B cell (primary cell): ENCODE results near the gene APOL6. TPM values are rescaled to one million over a fixed set of nuclear protein-coding genes. Genes with fewer than 3 reads are reported as not detected.
A peak's percentile ranks its signal among the peaks of the same experiment; 100 is the strongest.

ENCODE experiments used
- ATAC-seq: fragments of 200-7000 bp; cut with Tn5 transposase; one replicate; pipeline ENCODE4 v1.10.0; 2021; ENCODE audit warnings: low read depth, mild to moderate bottlenecking, moderate number of reproducible peaks, moderate library complexity
- CTCF ChIA-PET: fragments of 350-600 bp; sonication (Branson Sonifier 250); formaldehyde crosslinking; loops from one replicate; lab custom pipeline; 2021; ENCODE audit warnings: antibody characterized with exemption, inconsistent platforms; lab: Charles Lee
- POLR2A ChIA-PET: fragments of 350-600 bp; sonication (Branson Sonifier 250); formaldehyde crosslinking; loops from one replicate; lab custom pipeline; 2021; ENCODE audit warnings: antibody characterized with exemption; lab: Charles Lee
- DNase-seq: peaks from one replicate; pipeline ENCODE4 v3.0.0; 2013
- H2AFZ ChIP-seq: 2 replicates; pipeline ENCODE4 v1.6.1; 2012; ENCODE audit warnings: mild to moderate bottlenecking, low read depth, low read length; ENCODE audit not compliant: insufficient read depth, poor library complexity, severe bottlenecking
- H3K27ac ChIP-seq, 2 donors: 1 replicate in 1 of 2; 2 replicates in 1 of 2; pipeline ENCODE4 v1.5.1; 2012 to 2013; ENCODE audit warnings: low read length in 2 of 2, mild to moderate bottlenecking in 2 of 2, moderate library complexity in 1 of 2
- H3K27me3 ChIP-seq, 4 experiments: fragments of 200-600 bp in 1 of 4; sonication (generic) in 1 of 4; replicated peaks in 1 of 4; 1 replicate in 2 of 4; 2 replicates in 2 of 4; pipeline versions ENCODE4 v1.6.1 to v1.7.0; 2013 to 2016; ENCODE audit warnings: low read length in 3 of 4, mild to moderate bottlenecking in 2 of 4, mixed read lengths in 1 of 4, moderate library complexity in 1 of 4; ENCODE audit not compliant: insufficient read depth in 4 of 4, control insufficient read depth in 3 of 4; ENCODE audit errors: control extremely low read depth in 1 of 4
- H3K36me3 ChIP-seq, 2 experiments: replicated peaks in 1 of 2; 1 replicate in 1 of 2; 2 replicates in 1 of 2; pipeline versions ENCODE4 v1.6.1 to v1.7.1; 2013; ENCODE audit warnings: low read length in 1 of 2; ENCODE audit not compliant: insufficient read depth in 2 of 2, control insufficient read depth in 1 of 2; ENCODE audit errors: control extremely low read depth in 1 of 2, extremely low read depth in 1 of 2
- H3K4me1 ChIP-seq, 2 donors: fragments of 200-600 bp in 1 of 2; sonication (generic) in 1 of 2; 1 replicate in 1 of 2; 2 replicates in 1 of 2; pipeline versions ENCODE4 v1.5.1 to v1.6.1; 2013 to 2017; ENCODE audit warnings: low read length in 2 of 2; ENCODE audit not compliant: control insufficient read depth in 2 of 2, insufficient read depth in 2 of 2
- H3K4me2 ChIP-seq: replicated peaks from 2 replicates; pipeline ENCODE3; 2012; ENCODE audit warnings: mild to moderate bottlenecking, low read depth, low read length; ENCODE audit not compliant: poor library complexity, severe bottlenecking
- H3K4me3 ChIP-seq, 5 experiments: fragments of 200-600 bp in 1 of 5; sonication (generic) in 1 of 5; 1 replicate in 3 of 5; 2 replicates in 2 of 5; pipeline versions ENCODE4 v1.5.1 to v1.7.0; 2011 to 2016; ENCODE audit warnings: low read length in 4 of 5, mild to moderate bottlenecking in 4 of 5, low read depth in 2 of 5, control low read depth in 1 of 5, moderate library complexity in 1 of 5; ENCODE audit not compliant: insufficient read depth in 1 of 5; ENCODE audit errors: control extremely low read depth in 1 of 5, extremely low read depth in 1 of 5
- H3K79me2 ChIP-seq: fragments of 200-600 bp; sonication (generic); one replicate; pipeline ENCODE4 v1.6.0; 2016; ENCODE audit warnings: low read length; ENCODE audit not compliant: control insufficient read depth, insufficient read depth
- H3K9ac ChIP-seq: fragments of 200-600 bp; sonication (generic); 2 replicates; pipeline ENCODE4 v1.6.1; 2017; ENCODE audit warnings: mild to moderate bottlenecking, low read length, moderate library complexity
- H3K9me3 ChIP-seq, 3 donors: one replicate each; pipeline versions ENCODE4 v1.6.1 to v1.7.1; 2013; ENCODE audit warnings: low read length in 2 of 3; ENCODE audit not compliant: control insufficient read depth in 2 of 3, insufficient read depth in 1 of 3; ENCODE audit errors: control extremely low read depth in 1 of 3
- H4K20me1 ChIP-seq: 2 replicates; pipeline ENCODE4 v1.6.0; 2012; ENCODE audit warnings: mild to moderate bottlenecking, low read length; ENCODE audit not compliant: insufficient read depth, control insufficient read depth, poor library complexity, severe bottlenecking
- H3K27ac Mint-ChIP-seq: one replicate; pipeline ENCODE4 v1.8.0; 2021; ENCODE audit warnings: mixed read lengths
- H3K27me3 Mint-ChIP-seq: one replicate; pipeline ENCODE4 v1.8.0; 2021; ENCODE audit warnings: mixed read lengths
- H3K4me1 Mint-ChIP-seq: one replicate; pipeline ENCODE4 v1.8.0; 2021; ENCODE audit warnings: mixed read lengths
- H3K4me3 Mint-ChIP-seq: one replicate; pipeline ENCODE4 v1.8.0; 2021; ENCODE audit warnings: mixed read lengths
- H3K9me3 Mint-ChIP-seq: one replicate; pipeline ENCODE4 v1.8.0; 2022; ENCODE audit warnings: mixed read lengths; ENCODE audit not compliant: insufficient read depth
- EZH2 ChIP-seq: IDR thresholded peaks from 2 replicates; pipeline ENCODE4 v1.6.1; 2012; ENCODE audit warnings: borderline replicate concordance, low read depth, mild to moderate bottlenecking, moderate library complexity, low read length; ENCODE audit not compliant: insufficient read depth, poor library complexity, severe bottlenecking
- WGBS: methylation state at CpG from one replicate; pipeline ENCODE4 v1.1.5; 2013; ENCODE audit warnings: missing lambda C conversion rate; ENCODE audit not compliant: insufficient coverage; 5-methylcytosine and 5-hydroxymethylcytosine counted together
- intact Hi-C: fragments of 100-400 bp; cut with micrococcal nuclease; formaldehyde crosslinking; loops from one replicate; pipeline ENCODE4 v1.10.0; 2022
- polyA plus RNA-seq: library from polyadenylated mRNA; depleted of rRNA; stranded (reverse); fragments of >200 nt; gene quantifications from 2 replicates; pipeline ENCODE4 v1.2.3, GENCODE V29; 2012
- total RNA-seq, 2 donors: library from RNA; stranded (reverse); fragments of 120-200 nt in 1 of 2; gene quantifications; 1 replicate in 1 of 2; 2 replicates in 1 of 2; pipeline versions ENCODE4 v1.2.3 to v1.2.4, GENCODE V29; 2013 to 2022
- TF ChIP-seq, protein P1 (sequence below): fragments of 200-600 bp; IDR thresholded peaks from one replicate; pipeline ENCODE4 v1.8.0; 2022; ENCODE audit warnings: antibody characterized with exemption, mild to moderate bottlenecking

The APOL6 gene
- total and polyA plus RNA-seq, 2 donors (not counting 1 experiment from before 2014, with no cell fraction given): 2.3 to 7.0 TPM

DNA sequence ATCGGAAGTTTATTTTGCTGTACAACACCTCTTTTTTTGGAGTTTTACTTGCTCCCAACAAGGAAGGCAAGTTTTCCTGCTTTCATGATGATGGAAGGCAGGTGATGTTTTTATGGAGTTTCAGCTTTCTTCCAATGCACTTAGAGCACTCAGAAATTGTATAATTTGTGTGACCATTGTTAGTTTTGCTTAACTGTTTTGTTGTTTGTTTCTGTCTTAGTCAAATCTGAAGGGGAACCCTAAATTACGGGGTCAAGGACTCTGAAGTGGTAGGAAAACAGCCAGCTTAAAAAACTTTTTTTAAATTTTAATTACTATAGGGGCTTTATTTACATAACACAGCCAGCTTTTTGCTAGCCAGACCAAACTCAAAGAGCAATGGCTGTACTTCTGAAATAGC lies 14.7 kb downstream of the APOL6 start:
- ChIA-PET CTCF (interaction anchor here (0.7 to 1.1 kb wide), 2 partner anchors 24 to 431 kb away, joined by 3 to 4 read pairs; no protein-coding TSS in a partner anchor), POLR2A (no interaction called here)
- intact Hi-C loops: no loop called here

DNA sequence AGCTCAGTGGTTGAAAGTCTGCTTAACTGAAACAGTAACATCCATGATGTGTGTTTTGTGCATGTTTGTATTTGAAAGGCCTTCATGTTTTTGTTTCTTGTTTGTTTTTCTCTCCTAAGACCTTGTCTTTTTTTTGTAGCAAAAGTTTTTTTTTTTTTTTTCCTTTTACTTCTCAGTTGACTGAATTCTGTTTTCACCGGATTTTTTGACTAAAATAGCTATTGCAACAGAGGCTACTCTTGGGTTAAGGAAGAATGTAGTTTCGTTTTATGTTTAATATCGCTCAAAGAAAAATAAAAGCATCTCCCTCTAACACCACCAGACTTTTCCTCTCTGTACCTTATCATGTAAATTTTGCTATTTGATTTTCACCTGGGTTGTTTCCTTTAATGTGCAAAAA lies 15.1 kb downstream of the APOL6 start:
- DNase-seq (no peak), ATAC-seq (no peak)
- Mint-ChIP-seq H3K4me3 (peak overlapping the region; percentile 14), H3K4me1 (peaks cover 32% of the 10 kb centered on the region), H3K27ac (no peak overlapping the region), H3K27me3 (no peaks in the 10 kb centered on the region), H3K9me3 (peaks cover 5% of the 10 kb centered on the region)
- intact Hi-C loops: no loop called here
- Histone ChIP-seq H2AFZ (peak overlapping the region; percentile 5), H3K27me3 (no peaks in the 10 kb centered on the region), H3K4me2 (peak overlapping the region; percentile 42), H3K9me3 (peaks cover 4 to 9% (median 6%) of the 10 kb centered on the region in 3 donors), H3K79me2 (no peaks in the 10 kb centered on the region), H3K27ac (no peak overlapping the region), H3K9ac (peak overlapping the region; percentile 46), H4K20me1 (no peaks in the 10 kb centered on the region), H3K36me3 (peaks cover 0 to 19% of the 10 kb centered on the region in 2 experiments), H3K4me1 (peaks cover 18 to 23% of the 10 kb centered on the region in 2 donors), H3K4me3 (no peak overlapping the region)
- WGBS: no CpG with 5 or more reads among the region's 3 CpGs
- POLR2A ChIA-PET: no interaction called here
- CTCF ChIA-PET: interaction anchor here (0.7 to 1.1 kb wide), 4 partner anchors 24 to 865 kb away, joined by 3 to 5 read pairs (median 4); no protein-coding TSS in a partner anchor
- TF ChIP-seq, protein P1, sequence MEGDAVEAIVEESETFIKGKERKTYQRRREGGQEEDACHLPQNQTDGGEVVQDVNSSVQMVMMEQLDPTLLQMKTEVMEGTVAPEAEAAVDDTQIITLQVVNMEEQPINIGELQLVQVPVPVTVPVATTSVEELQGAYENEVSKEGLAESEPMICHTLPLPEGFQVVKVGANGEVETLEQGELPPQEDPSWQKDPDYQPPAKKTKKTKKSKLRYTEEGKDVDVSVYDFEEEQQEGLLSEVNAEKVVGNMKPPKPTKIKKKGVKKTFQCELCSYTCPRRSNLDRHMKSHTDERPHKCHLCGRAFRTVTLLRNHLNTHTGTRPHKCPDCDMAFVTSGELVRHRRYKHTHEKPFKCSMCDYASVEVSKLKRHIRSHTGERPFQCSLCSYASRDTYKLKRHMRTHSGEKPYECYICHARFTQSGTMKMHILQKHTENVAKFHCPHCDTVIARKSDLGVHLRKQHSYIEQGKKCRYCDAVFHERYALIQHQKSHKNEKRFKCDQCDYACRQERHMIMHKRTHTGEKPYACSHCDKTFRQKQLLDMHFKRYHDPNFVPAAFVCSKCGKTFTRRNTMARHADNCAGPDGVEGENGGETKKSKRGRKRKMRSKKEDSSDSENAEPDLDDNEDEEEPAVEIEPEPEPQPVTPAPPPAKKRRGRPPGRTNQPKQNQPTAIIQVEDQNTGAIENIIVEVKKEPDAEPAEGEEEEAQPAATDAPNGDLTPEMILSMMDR: no peak
- TF ChIP-seq EZH2: no peak

More for the DNA sequence above, 14.7 kb downstream of the APOL6 start:
- no peak overlapping the region for H3K27ac ChIP-seq
- peaks cover 32% of the 10 kb centered on the region for H3K4me1 Mint-ChIP-seq
- no peak for DNase-seq
- no peak overlapping the region for H3K4me3 ChIP-seq
- no peaks in the 10 kb centered on the region for H4K20me1 ChIP-seq
- peaks cover 4 to 9% (median 6%) of the 10 kb centered on the region in 3 donors for H3K9me3 ChIP-seq
- H3K4me2 ChIP-seq: peak overlapping the region; percentile 42
- H3K9ac ChIP-seq: peak overlapping the region; percentile 46
- no CpG with 5 or more reads among the region's 2 CpGs for whole genome bisulfite sequencing
- H3K36me3 ChIP-seq: peaks cover 0 to 23% of the 10 kb centered on the region in 2 experiments
- TF ChIP-seq, protein P1: no peak
- TF ChIP-seq EZH2: no peak
- no peaks in the 10 kb centered on the region for H3K27me3 ChIP-seq
- no peak for ATAC-seq
- H3K79me2 ChIP-seq: no peaks in the 10 kb centered on the region
- no peak overlapping the region for H3K4me3 Mint-ChIP-seq
- H3K27ac Mint-ChIP-seq: no peak overlapping the region
- H2AFZ ChIP-seq: peak overlapping the region; percentile 5
- no peaks in the 10 kb centered on the region for H3K27me3 Mint-ChIP-seq
- peaks cover 5% of the 10 kb centered on the region for H3K9me3 Mint-ChIP-seq
- H3K4me1 ChIP-seq: peaks cover 18 to 23% of the 10 kb centered on the region in 2 donors
